Measurements from ENCODE around the gene SKIDA1. TPM values are rescaled to one million over a fixed set of nuclear protein-coding genes. Genes with fewer than 3 reads are reported as not detected.

The SKIDA1 gene
- total RNA-seq, 5 donors from 2014 or later (not counting 1 experiment from before 2014, with no cell fraction given) = 0.12 to 0.72 (median 0.57) TPM

DNA sequence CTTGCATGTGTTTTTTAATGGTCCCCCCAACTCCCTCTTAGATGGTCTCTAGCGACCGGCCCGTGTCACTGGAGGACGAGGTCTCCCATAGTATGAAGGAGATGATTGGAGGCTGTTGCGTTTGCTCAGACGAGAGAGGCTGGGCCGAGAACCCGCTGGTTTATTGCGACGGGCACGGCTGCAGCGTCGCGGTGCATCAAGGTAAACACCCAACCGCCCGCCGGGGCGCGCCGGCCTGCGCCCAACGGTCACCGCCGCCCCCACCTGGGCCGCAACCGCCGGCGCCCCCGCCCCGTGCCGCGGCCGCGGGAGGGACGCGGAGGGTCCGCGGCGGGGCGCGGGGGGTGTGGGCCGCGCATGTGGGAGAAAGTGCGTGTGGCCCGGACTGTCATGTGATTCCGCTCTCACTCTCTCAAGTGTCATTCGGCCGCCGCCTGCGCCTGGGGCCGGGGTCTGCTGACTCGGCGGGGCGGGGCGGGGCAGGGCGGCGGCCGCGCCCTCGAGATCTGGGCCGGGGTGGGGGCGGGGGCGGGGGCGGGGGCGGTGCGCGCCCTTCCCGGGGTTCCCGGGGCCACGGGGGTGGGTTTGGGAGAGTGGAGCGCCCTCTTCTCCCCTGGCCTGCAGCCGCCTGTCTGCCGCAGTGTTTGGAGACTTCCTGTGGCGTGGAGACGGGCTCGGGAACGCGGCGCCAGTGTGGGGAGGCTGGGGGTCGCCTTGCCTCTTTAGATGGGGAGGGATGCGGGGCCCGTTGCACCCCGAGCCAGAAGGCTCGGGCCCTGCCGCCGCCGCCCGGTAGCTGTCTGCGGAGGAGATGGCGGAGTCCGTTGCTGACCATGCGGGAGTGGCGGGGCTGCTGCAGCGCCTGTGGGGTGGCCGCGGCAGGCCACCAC, 9.4 kb upstream of the SKIDA1 start:
- H3K36me3 ChIP-seq (ENCODE audit: control insufficient read depth in 2 of 2, extremely low read depth in 1 of 2, insufficient read depth in 1 of 2, low read length in 1 of 2) = peaks cover 11 to 20% of the 10 kb centered on the region in 2 donors
- Mint-ChIP-seq H3K4me1 (peaks cover 18 to 30% (median 24%) of the 10 kb centered on the region in 3 donors), H3K4me3 (peak overlapping the region; percentile 82 to 93 (median 91)), H3K27ac (peak overlapping the region; percentile 79 to 91), H3K27me3 (no peaks in the 10 kb centered on the region), H3K36me3 (peaks cover 15% of the 10 kb centered on the region), H3K9me3 (no peaks in the 10 kb centered on the region)
- peak overlapping the region; percentile 69 to 72 for H3K4me3 ChIP-seq (ENCODE audit: control insufficient read depth in 1 of 2, extremely low read depth in 1 of 2, low read length in 1 of 2)
- WGBS (ENCODE audit: insufficient coverage) = 6% methylated on average over 68 of the region's 96 CpGs
- POLR2A ChIA-PET = no interaction called here
- peak overlapping the region; percentile 64 for H3K27ac ChIP-seq (ENCODE audit: low read length)
- CTCF ChIA-PET = no interaction called here
- peaks cover 9 to 18% of the 10 kb centered on the region in 2 experiments for H3K4me1 ChIP-seq (ENCODE audit: control insufficient read depth in 1 of 2, extremely low read depth in 1 of 2, insufficient read depth in 2 of 2, low read length in 2 of 2)
- no peaks in the 10 kb centered on the region for H3K27me3 ChIP-seq (replicated peaks in 1 of 2; ENCODE audit: control insufficient read depth in 2 of 2, extremely low read depth in 1 of 2, insufficient read depth in 2 of 2, low read length in 1 of 2)
- DNase-seq (peak in 27 of 35 experiments; percentile 17 to 71 (median 41)), ATAC-seq (replicated peaks in 1 of 4) (peak; percentile 36 to 45 (median 38))
- H3K9me3 ChIP-seq = no peaks in the 10 kb centered on the region

GRCh38 chr10:21534280-21534586, 8.8 kb upstream of the SKIDA1 start:
- peaks cover 9 to 17% of the 10 kb centered on the region in 2 donors for H3K36me3 ChIP-seq (ENCODE audit: control insufficient read depth in 2 of 2, extremely low read depth in 1 of 2, insufficient read depth in 1 of 2, low read length in 1 of 2)
- H3K27ac Mint-ChIP-seq = peak overlapping the region; percentile 79 to 91
- peak overlapping the region; percentile 69 to 72 for H3K4me3 ChIP-seq (ENCODE audit: control insufficient read depth in 1 of 2, extremely low read depth in 1 of 2, low read length in 1 of 2)
- POLR2A ChIA-PET = no interaction called here
- H3K27me3 Mint-ChIP-seq = no peaks in the 10 kb centered on the region
- H3K27me3 ChIP-seq (replicated peaks in 1 of 2; ENCODE audit: control insufficient read depth in 2 of 2, extremely low read depth in 1 of 2, insufficient read depth in 2 of 2, low read length in 1 of 2) = no peaks in the 10 kb centered on the region
- no peak for DNase-seq
- no peaks in the 10 kb centered on the region for H3K9me3 ChIP-seq
- H3K9me3 Mint-ChIP-seq = no peaks in the 10 kb centered on the region
- no peak for ATAC-seq (replicated peaks in 1 of 4)
- peak overlapping the region; percentile 82 to 93 (median 91) for H3K4me3 Mint-ChIP-seq
- CTCF ChIA-PET = interaction anchor here in 1 of 2 donors (0.8 kb wide), 1 partner anchor 38 kb away, joined by 10 read pairs; no protein-coding TSS in a partner anchor
- H3K27ac ChIP-seq (ENCODE audit: low read length) = peak overlapping the region; percentile 64
- H3K36me3 Mint-ChIP-seq = peaks cover 15% of the 10 kb centered on the region
- H3K4me1 Mint-ChIP-seq = peaks cover 18 to 30% (median 24%) of the 10 kb centered on the region in 3 donors
- peaks cover 9 to 18% of the 10 kb centered on the region in 2 experiments for H3K4me1 ChIP-seq (ENCODE audit: control insufficient read depth in 1 of 2, extremely low read depth in 1 of 2, insufficient read depth in 2 of 2, low read length in 2 of 2)
- WGBS (ENCODE audit: insufficient coverage) = no CpG with 5 or more reads among the region's 26 CpGs

- CTCF ChIA-PET = interaction anchor here in 1 of 2 donors (0.8 to 1.4 kb wide), 2 partner anchors 37 to 782 kb away, joined by 3 to 10 read pairs; partner anchors contain the start of gene COMMD3
- WGBS (ENCODE audit: insufficient coverage) = under 1% methylated on average over 58 of the region's 74 CpGs
Observed at GRCh38 chr10:21533467-21534279, 8.2 kb upstream of the SKIDA1 start, which contains the start of gene MLLT10. Gene MLLT10, plus strand, starts transcription at chr10:21534232. Its CDS starts 413 bp downstream, at chr10:21534645.

GRCh38 chr10:21532694-21533466, 7.4 kb upstream of the SKIDA1 start:
- WGBS (ENCODE audit: insufficient coverage) = 80% methylated on average over 5 of the region's 10 CpGs
- Mint-ChIP-seq H3K4me1 (peaks cover 18 to 32% (median 28%) of the 10 kb centered on the region in 3 donors), H3K4me3 (peak overlapping the region; percentile 92 to 93 (median 93)), H3K27ac (peak overlapping the region; percentile 97 to 98), H3K9me3 (no peaks in the 10 kb centered on the region), H3K36me3 (peaks cover 8% of the 10 kb centered on the region), H3K27me3 (no peaks in the 10 kb centered on the region)
- peaks cover 5 to 6% of the 10 kb centered on the region in 2 donors for H3K36me3 ChIP-seq (ENCODE audit: control insufficient read depth in 2 of 2, extremely low read depth in 1 of 2, insufficient read depth in 1 of 2, low read length in 1 of 2)
- no peaks in the 10 kb centered on the region for H3K27me3 ChIP-seq (replicated peaks in 1 of 2; ENCODE audit: control insufficient read depth in 2 of 2, extremely low read depth in 1 of 2, insufficient read depth in 2 of 2, low read length in 1 of 2)
- peak overlapping the region; percentile 70 to 82 for H3K4me3 ChIP-seq (ENCODE audit: control insufficient read depth in 1 of 2, extremely low read depth in 1 of 2, low read length in 1 of 2)
- ChIA-PET CTCF (interaction anchor here in 1 of 2 donors (1.4 kb wide), 1 partner anchor 783 kb away, joined by 3 read pairs; the partner anchor contains the start of gene COMMD3), POLR2A (interaction anchor here (0.6 to 0.7 kb wide), 3 partner anchors 10 to 1915 kb away, joined by 3 to 4 read pairs (median 3); no protein-coding TSS in a partner anchor)
- no peaks in the 10 kb centered on the region for H3K9me3 ChIP-seq
- no peak for DNase-seq
- H3K27ac ChIP-seq (ENCODE audit: low read length) = peak overlapping the region; percentile 88
- H3K4me1 ChIP-seq (ENCODE audit: control insufficient read depth in 1 of 2, extremely low read depth in 1 of 2, insufficient read depth in 2 of 2, low read length in 2 of 2) = peaks cover 9 to 19% of the 10 kb centered on the region in 2 experiments
- ATAC-seq (replicated peaks in 1 of 4) = no peak

More at GRCh38 chr10:21533467-21534279, 8.2 kb upstream of the SKIDA1 start, which contains the start of gene MLLT10:
- Mint-ChIP-seq H3K9me3 (no peaks in the 10 kb centered on the region), H3K27ac (peak within 1 kb of the TSS; percentile 97 to 98), H3K4me1 (peaks cover 18 to 30% (median 24%) of the 10 kb centered on the region in 3 donors), H3K27me3 (no peaks in the 10 kb centered on the region), H3K4me3 (peak within 1 kb of the TSS; percentile 92 to 93 (median 93)), H3K36me3 (peaks cover 11% of the 10 kb centered on the region)
- Histone ChIP-seq H3K4me1 (ENCODE audit: control insufficient read depth in 1 of 2, extremely low read depth in 1 of 2, insufficient read depth in 2 of 2, low read length in 2 of 2) (peaks cover 9 to 18% of the 10 kb centered on the region in 2 experiments), H3K9me3 (no peaks in the 10 kb centered on the region), H3K36me3 (ENCODE audit: control insufficient read depth in 2 of 2, extremely low read depth in 1 of 2, insufficient read depth in 1 of 2, low read length in 1 of 2) (peaks cover 9 to 11% of the 10 kb centered on the region in 2 donors), H3K27ac (ENCODE audit: low read length) (peak within 1 kb of the TSS; percentile 88), H3K4me3 (ENCODE audit: control insufficient read depth in 1 of 2, extremely low read depth in 1 of 2, low read length in 1 of 2) (peak within 1 kb of the TSS; percentile 72 to 82), H3K27me3 (replicated peaks in 1 of 2; ENCODE audit: control insufficient read depth in 2 of 2, extremely low read depth in 1 of 2, insufficient read depth in 2 of 2, low read length in 1 of 2) (no peaks in the 10 kb centered on the region)
- ATAC-seq (replicated peaks in 1 of 4) = peak; percentile 83 to 87 (median 85)
- DNase-seq = peak; percentile 78 to 97 (median 94)
- POLR2A ChIA-PET = interaction anchor here (0.7 kb wide), 2 partner anchors 9 to 17 kb away, joined by 3 read pairs; no protein-coding TSS in a partner anchor

GRCh38 chr10:21531164-21531563, 5.7 kb upstream of the SKIDA1 start:
- Mint-ChIP-seq H3K4me3 (no peak overlapping the region), H3K27ac (no peak overlapping the region)

More at GRCh38 chr10:21531164-21531563, 5.7 kb upstream of the SKIDA1 start:
- Mint-ChIP-seq H3K27me3 (peaks cover 0 to 6% of the 10 kb centered on the region in 2 donors), H3K36me3 (peaks cover 3% of the 10 kb centered on the region), H3K9me3 (no peaks in the 10 kb centered on the region), H3K4me1 (peaks cover 27 to 34% (median 28%) of the 10 kb centered on the region in 3 donors)
- Histone ChIP-seq H3K4me3 (ENCODE audit: control insufficient read depth in 1 of 2, extremely low read depth in 1 of 2, low read length in 1 of 2) (no peak overlapping the region), H3K27me3 (replicated peaks in 1 of 2; ENCODE audit: control insufficient read depth in 2 of 2, extremely low read depth in 1 of 2, insufficient read depth in 2 of 2, low read length in 1 of 2) (peaks cover 0 to 2% of the 10 kb centered on the region in 2 experiments), H3K36me3 (ENCODE audit: control insufficient read depth in 2 of 2, extremely low read depth in 1 of 2, insufficient read depth in 1 of 2, low read length in 1 of 2) (no peaks in the 10 kb centered on the region), H3K27ac (ENCODE audit: low read length) (no peak overlapping the region), H3K4me1 (ENCODE audit: control insufficient read depth in 1 of 2, extremely low read depth in 1 of 2, insufficient read depth in 2 of 2, low read length in 2 of 2) (peaks cover 14 to 31% of the 10 kb centered on the region in 2 experiments), H3K9me3 (no peaks in the 10 kb centered on the region)
- ATAC-seq (replicated peaks in 1 of 4) (no peak), DNase-seq (no peak)
- ChIA-PET POLR2A (interaction anchor here in 1 of 2 donors (0.6 kb wide), 1 partner anchor 809 kb away, joined by 3 read pairs; no protein-coding TSS in a partner anchor), CTCF (no interaction called here)
- no CpG with 5 or more reads among the region's 1 CpG for WGBS (ENCODE audit: insufficient coverage)

Data from T-cell (primary cell).